Muscle of leg (tissue), 11 donors: ENCODE results near the gene WWOX. TPM values are rescaled to one million over a fixed set of nuclear protein-coding genes. Genes with fewer than 3 reads are reported as not detected.

Experiments used
- DNase-seq: peaks from one replicate; pipeline ENCODE4 v3.0.0; 2013
- H3K27ac ChIP-seq: one replicate; pipeline ENCODE4 v1.5.1; 2013; ENCODE audit warnings: mild to moderate bottlenecking, low read length, control low read depth
- H3K27me3 ChIP-seq: one replicate; pipeline ENCODE4 v1.6.1; 2013; ENCODE audit warnings: low read length; ENCODE audit not compliant: control insufficient read depth, insufficient read depth
- H3K36me3 ChIP-seq: one replicate; pipeline ENCODE4 v1.6.1; 2013; ENCODE audit warnings: low read length; ENCODE audit not compliant: control insufficient read depth, insufficient read depth
- H3K4me1 ChIP-seq: one replicate; pipeline ENCODE4 v1.6.1; 2013; ENCODE audit warnings: low read length; ENCODE audit not compliant: control insufficient read depth, insufficient read depth
- H3K4me3 ChIP-seq: one replicate; pipeline ENCODE4 v1.5.1; 2013; ENCODE audit warnings: low read length, control low read depth
- H3K9me3 ChIP-seq: replicated peaks from 2 replicates; pipeline ENCODE4 v1.6.1; 2013; ENCODE audit warnings: low read depth, low read length; ENCODE audit not compliant: control insufficient read depth
- WGBS: methylation state at CpG from one replicate; pipeline ENCODE4 v1.1.5; 2013; ENCODE audit warnings: missing lambda C conversion rate; ENCODE audit not compliant: insufficient coverage; 5-methylcytosine and 5-hydroxymethylcytosine counted together
- polyA plus RNA-seq, 8 donors: library from polyadenylated mRNA; unstranded; fragments of 120-200 nt; gene quantifications; one replicate each; pipeline versions ENCODE4 v1.2.1 to v1.2.3, GENCODE V29; 2013; ENCODE audit warnings: inconsistent platforms in 1 of 8, low replicate concordance in 1 of 8; ENCODE audit not compliant: insufficient read length in 8 of 8, insufficient read depth in 1 of 8
- total RNA-seq: library from RNA; stranded (reverse); fragments of 120-200 nt; gene quantifications from one replicate; pipeline ENCODE4 v1.2.4, GENCODE V29; 2013

Gene WWOX
- total and polyA plus RNA-seq, 9 donors, result 8.1 to 15.8 (median 12.2) TPM

GRCh38 chr16:79053577-79053976 lies 954.1 kb downstream of the WWOX start:
- H3K27ac ChIP-seq, result no peak overlapping the region
- WGBS, result no CpG with 5 or more reads among the region's 4 CpGs
- H3K36me3 ChIP-seq, result no peaks in the 10 kb centered on the region
- H3K4me3 ChIP-seq, result no peak overlapping the region
- no peaks in the 10 kb centered on the region for H3K27me3 ChIP-seq
- no peaks in the 10 kb centered on the region for H3K4me1 ChIP-seq
- H3K9me3 ChIP-seq, result no peaks in the 10 kb centered on the region
- no peak for DNase-seq

DNA sequence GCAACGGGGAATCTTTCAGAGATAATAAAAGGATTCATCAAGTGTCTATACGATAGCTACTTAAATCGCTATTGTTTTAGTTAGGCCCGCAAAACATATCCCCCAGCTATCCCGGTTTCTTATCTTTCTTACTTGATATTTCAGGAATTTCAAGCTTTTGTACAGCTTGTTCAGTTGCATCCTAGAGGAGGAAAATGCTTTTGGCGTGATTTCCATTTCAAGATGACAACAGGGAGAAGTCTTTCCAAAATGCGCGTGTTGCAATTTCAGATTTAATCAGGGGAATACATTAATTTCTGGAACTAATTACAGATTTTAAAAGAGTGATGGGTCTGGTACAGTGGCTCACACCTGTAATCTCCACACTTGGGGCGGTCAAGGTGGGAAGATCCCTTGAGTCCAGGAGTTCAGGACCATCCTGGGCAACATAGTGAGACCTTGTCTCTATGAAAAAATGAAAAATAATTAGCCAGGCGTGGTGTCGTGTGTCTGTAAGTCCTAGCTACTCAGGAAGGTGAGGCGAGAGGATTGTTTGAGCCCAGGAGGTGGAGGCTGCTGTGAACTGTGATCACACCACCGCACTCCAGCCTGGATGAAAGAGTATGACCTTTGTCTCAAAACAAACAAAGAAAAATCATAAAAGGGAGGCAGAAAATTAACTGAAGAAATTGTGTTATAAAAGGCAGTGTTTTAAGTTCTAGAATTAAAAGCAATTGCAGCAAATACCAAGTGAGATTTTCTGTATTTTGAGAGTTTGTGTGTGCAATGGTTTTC lies 954.9 kb downstream of the WWOX start:
- no peak for DNase-seq
- no peaks in the 10 kb centered on the region for H3K27me3 ChIP-seq

DNA sequence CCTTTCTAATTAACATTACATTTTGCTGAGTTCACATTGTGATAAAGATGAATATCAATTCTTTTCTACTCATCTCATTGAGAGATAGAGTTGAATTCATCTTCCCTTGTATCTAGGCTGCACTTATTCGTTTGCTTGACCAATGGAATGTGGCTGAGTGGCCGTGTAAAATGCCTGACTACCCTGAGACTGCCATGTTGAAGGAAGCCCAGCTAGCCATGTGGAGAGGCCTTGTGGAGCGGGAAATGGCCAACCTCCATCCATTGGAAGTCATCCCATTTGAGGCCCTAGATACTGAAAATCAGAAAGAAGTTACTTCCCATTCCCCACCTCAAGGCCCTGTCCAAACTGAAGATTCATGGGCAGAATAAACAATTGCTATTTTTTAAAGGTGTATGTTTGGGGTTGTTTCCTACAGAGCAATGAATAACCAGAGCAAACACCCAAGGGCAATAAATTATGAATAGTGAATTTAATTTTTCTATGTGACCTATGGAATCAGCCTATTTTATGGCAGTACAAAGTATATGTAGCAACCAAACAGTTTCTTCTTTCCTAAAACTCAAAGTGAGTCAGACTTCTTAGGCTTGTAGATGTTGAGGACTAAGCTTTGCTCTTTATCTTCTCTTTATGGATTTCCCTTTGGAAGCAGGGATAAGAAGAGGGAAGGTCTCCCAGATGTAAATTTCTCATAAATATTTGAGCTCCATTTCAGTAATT lies 956.0 kb downstream of the WWOX start:
- WGBS, result 50% methylated on average over 1 of the region's 3 CpGs
- Histone ChIP-seq H3K27ac (no peak overlapping the region), H3K27me3 (no peaks in the 10 kb centered on the region), H3K4me3 (no peak overlapping the region), H3K9me3 (no peaks in the 10 kb centered on the region), H3K36me3 (no peaks in the 10 kb centered on the region), H3K4me1 (no peaks in the 10 kb centered on the region)
- DNase-seq, result no peak

More for the DNA sequence above, 954.9 kb downstream of the WWOX start:
- 88% methylated on average over 3 of the region's 13 CpGs for WGBS
- Histone ChIP-seq H3K4me1 (no peaks in the 10 kb centered on the region), H3K4me3 (no peak overlapping the region), H3K27ac (no peak overlapping the region), H3K36me3 (no peaks in the 10 kb centered on the region), H3K9me3 (no peaks in the 10 kb centered on the region)

DNA sequence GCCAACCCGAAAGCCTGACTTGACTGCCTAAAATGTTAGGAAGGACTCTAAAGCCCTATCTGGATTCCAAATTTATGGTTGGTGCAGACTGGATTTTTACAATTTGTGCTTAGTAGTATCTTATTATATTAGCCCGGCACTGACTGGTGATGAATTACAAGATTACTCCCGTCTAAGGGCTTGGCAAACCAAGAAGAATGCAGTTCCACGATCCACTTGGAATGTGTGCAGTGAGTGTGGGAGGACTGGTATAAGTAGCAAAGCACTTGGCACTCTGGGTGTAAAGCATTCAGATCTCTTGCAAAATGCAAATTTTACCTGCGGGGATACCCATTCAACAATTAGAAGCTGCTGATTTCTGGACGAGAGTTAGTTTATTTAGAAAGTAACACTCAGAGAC lies 961.7 kb downstream of the WWOX start:
- Histone ChIP-seq H3K27me3 (no peaks in the 10 kb centered on the region), H3K4me1 (peaks cover 2% of the 10 kb centered on the region), H3K4me3 (no peak overlapping the region), H3K9me3 (no peaks in the 10 kb centered on the region), H3K36me3 (no peaks in the 10 kb centered on the region), H3K27ac (no peak overlapping the region)
- 59% methylated on average over 4 of the region's 6 CpGs for WGBS
- DNase-seq, result no peak

DNA sequence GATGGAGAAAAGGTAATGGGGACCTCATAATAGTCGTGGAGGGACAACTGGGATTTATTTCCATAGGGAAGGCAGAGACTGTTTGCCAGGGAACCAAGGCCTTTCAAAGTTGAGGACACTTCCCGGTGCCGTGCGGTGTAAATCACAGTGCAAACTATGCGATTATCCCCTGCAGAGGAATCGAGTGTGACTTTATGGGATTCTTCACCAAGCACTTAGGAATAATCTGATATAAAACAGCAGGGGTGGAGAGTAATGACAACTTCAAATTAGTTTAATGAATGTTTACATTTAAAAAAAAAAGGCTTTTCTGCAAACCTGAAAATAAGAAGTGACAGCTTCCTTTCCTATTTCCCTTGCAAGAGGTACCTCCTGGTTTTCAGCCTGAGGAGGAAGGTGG lies 962.9 kb downstream of the WWOX start:
- no peaks in the 10 kb centered on the region for H3K36me3 ChIP-seq

GRCh38 chr16:79062821-79063220 lies 963.4 kb downstream of the WWOX start:
- peak; percentile 85 for DNase-seq
- Histone ChIP-seq H3K4me1 (peaks cover 2% of the 10 kb centered on the region), H3K4me3 (no peak overlapping the region), H3K27ac (no peak overlapping the region), H3K27me3 (no peaks in the 10 kb centered on the region), H3K36me3 (no peaks in the 10 kb centered on the region), H3K9me3 (no peaks in the 10 kb centered on the region)
- WGBS, result 41% methylated on average over 3 of the region's 6 CpGs

More for the DNA sequence above, 962.9 kb downstream of the WWOX start:
- Histone ChIP-seq H3K27me3 (no peaks in the 10 kb centered on the region), H3K4me3 (no peak overlapping the region), H3K9me3 (no peaks in the 10 kb centered on the region), H3K27ac (no peak overlapping the region), H3K4me1 (peaks cover 2% of the 10 kb centered on the region)
- DNase-seq, result no peak
- WGBS, result 33% methylated on average over 1 of the region's 6 CpGs

GRCh38 chr16:79064256-79064972 lies 965.0 kb downstream of the WWOX start:
- peaks cover 2% of the 10 kb centered on the region for H3K4me1 ChIP-seq

GRCh38 chr16:79066561-79066960 lies 967.1 kb downstream of the WWOX start:
- no peak overlapping the region for H3K27ac ChIP-seq
- H3K4me1 ChIP-seq, result peaks cover 3% of the 10 kb centered on the region
- no peaks in the 10 kb centered on the region for H3K27me3 ChIP-seq
- H3K9me3 ChIP-seq, result no peaks in the 10 kb centered on the region
- DNase-seq, result no peak
- H3K4me3 ChIP-seq, result no peak overlapping the region
- H3K36me3 ChIP-seq, result no peaks in the 10 kb centered on the region
- WGBS, result 75% methylated on average over 7 of the region's 7 CpGs

More at GRCh38 chr16:79064256-79064972, 965.0 kb downstream of the WWOX start:
- Histone ChIP-seq H3K27ac (no peak overlapping the region), H3K36me3 (no peaks in the 10 kb centered on the region), H3K4me3 (no peak overlapping the region), H3K9me3 (no peaks in the 10 kb centered on the region), H3K27me3 (no peaks in the 10 kb centered on the region)
- WGBS, result 74% methylated on average over 14 of the region's 15 CpGs
- DNase-seq, result no peak

- Histone ChIP-seq H3K27ac (no peak overlapping the region), H3K4me1 (peaks cover 3% of the 10 kb centered on the region), H3K36me3 (no peaks in the 10 kb centered on the region), H3K9me3 (no peaks in the 10 kb centered on the region), H3K27me3 (no peaks in the 10 kb centered on the region), H3K4me3 (no peak overlapping the region)
- no CpG with 5 or more reads among the region's 7 CpGs for WGBS
- DNase-seq, result no peak
These were observed 968.1 kb downstream of the WWOX start for GRCh38 chr16:79067600-79067999.

DNA sequence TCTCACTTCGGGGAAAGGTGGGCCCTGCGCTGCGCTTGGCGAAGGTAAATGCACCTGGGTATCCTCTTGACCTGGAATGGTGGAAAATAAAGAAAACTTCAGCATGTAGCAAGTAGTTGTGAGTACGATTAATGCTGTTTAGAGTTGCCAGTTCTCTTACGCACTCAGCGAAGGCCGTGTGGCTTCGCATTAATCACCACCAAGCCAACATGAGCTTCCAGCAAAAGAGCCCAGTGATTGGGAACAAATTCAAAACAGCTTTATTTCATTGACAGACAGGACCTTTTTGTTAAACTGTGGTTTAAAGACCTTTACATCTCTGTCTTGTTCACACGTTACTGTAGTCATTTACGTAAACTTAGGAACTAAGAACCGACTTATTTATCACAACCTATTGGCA lies 969.7 kb downstream of the WWOX start:
- no peaks in the 10 kb centered on the region for H3K27me3 ChIP-seq
- 91% methylated on average over 6 of the region's 12 CpGs for WGBS
- H3K4me3 ChIP-seq, result no peak overlapping the region
- H3K9me3 ChIP-seq, result no peaks in the 10 kb centered on the region
- no peak overlapping the region for H3K27ac ChIP-seq
- no peaks in the 10 kb centered on the region for H3K36me3 ChIP-seq
- H3K4me1 ChIP-seq, result peaks cover 3% of the 10 kb centered on the region
- DNase-seq, result no peak
